SH-SY5Y (cell line): Measurements from ENCODE around the gene OR51G2.
"Not testable (repeated sequence)": the region's sequence is repeated elsewhere in the genome, so short reads cannot be mapped to it uniquely, and the experiment has no call there.

ENCODE experiments used
- GATA2 ChIP-seq: IDR thresholded peaks from 2 replicates; pipeline ENCODE4 v1.6.1; 2011; ENCODE audit warnings: mild to moderate bottlenecking, low read depth, low read length
- GATA3 ChIP-seq: IDR thresholded peaks from 2 replicates; pipeline ENCODE4 v1.6.1; 2011; ENCODE audit warnings: low read depth, mild to moderate bottlenecking, low read length, moderate library complexity

The OR51G2 gene, protein sequence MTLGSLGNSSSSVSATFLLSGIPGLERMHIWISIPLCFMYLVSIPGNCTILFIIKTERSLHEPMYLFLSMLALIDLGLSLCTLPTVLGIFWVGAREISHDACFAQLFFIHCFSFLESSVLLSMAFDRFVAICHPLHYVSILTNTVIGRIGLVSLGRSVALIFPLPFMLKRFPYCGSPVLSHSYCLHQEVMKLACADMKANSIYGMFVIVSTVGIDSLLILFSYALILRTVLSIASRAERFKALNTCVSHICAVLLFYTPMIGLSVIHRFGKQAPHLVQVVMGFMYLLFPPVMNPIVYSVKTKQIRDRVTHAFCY

DNA sequence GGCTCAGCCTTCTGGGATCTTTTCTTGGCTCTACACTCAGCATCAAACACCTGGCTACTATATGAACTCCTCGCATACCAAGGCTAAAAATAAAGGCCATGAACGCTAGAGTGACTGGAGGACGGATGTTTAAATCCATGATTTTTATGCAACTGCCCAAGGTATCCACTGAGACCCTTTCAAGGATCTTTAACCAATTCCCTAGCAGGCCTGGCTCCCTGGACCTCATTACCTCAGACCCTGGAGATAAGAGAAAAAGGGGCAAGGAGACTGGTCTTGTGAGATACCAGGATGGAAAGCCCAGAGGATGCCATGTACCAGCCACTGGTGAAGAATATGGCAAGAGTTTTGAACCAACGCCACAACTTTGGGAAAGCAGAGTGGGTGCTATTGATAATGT lies at the start of gene OR51G2:
Gene OR51G2 (minus strand): TSS at position 101 of the 400 bp plus-strand sequence. CDS start 3,687 bp downstream, outside the sequence.
- TF ChIP-seq GATA3 (no peak), GATA2 (no peak)

DNA sequence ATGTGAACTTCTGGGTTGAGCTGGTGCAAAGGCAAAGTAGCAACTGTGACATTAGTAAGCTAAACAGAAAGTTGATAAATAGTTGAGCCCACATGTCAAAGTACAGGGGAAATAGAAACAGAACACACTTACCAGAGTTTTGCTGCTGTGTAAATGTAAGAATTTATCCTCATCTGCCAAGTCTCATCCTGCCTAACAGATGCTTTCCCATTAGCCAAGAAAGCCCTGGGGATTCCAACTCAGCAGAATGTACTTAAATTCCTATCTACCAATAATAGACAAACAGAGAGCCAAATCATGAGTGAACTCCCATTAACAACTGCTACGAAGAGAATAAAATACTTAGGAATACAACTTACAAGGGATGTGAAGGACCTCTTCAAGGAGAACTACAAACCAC lies 43.7 kb upstream of the OR51G2 start:
- no peak for TF ChIP-seq GATA2
- no peak for TF ChIP-seq GATA3

DNA sequence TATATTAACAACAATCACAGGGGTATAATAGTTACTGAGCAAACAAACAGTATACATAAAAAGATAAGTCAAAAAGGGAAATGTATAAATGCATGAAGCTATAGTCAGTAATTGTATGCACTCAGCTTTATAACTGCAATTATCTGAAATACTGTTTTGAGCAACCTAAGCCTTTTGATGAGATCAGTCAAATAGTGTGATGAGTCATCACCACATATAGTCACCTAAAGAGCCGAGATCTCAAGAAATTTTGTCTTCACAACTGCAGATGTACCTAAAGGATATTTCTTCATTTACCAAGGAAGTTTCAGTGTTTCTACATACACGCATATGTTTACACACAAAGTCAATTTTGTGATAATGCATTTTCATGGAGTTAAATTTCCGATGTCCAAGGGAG lies 41.7 kb upstream of the OR51G2 start:
- TF ChIP-seq GATA2, result no peak
- TF ChIP-seq GATA3, result no peak

DNA sequence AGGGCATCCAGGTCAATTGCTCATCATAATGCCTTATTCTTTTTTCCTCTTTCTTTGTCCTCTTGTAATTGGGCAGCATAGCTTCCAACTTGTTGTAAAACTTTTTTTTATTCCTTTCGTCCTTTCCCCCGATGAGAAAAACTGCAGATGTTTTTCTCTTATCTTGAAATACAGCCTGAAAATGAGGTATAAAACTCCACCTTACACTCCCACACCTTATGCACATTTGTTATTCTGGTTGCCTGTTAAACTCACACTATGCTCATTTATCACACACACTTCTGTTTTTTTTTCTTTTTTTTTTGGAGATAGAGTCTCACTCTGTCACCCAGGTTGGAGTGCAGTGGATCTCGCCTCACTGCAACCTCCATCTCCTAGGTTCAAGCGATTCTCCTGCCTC lies 38.2 kb upstream of the OR51G2 start:
- TF ChIP-seq GATA2 (no peak), GATA3 (no peak)

DNA sequence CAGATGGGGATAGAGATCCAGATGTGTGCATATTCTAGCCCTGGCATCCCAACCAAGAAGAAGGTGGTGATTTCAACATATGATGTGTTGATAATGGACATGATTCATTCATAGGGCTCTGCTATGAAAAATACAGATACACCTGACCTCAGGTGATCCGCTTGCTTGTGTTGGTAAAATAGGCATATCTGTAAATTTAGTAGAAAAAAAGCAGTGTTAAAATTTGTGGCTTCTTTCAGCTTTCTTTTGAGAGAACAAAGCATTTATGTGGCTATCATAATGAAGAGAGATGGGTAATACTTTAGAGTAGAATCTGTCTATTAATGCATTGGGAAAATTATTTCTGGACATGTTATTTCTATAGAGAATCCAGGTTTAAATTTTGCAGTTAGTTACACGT lies 36.5 kb upstream of the OR51G2 start, which contains the start of gene OR51A2:
Gene OR51A2 (minus strand): TSS at position 101 of the 400 bp plus-strand sequence. CDS start 0 bp downstream, at position 101.
- TF ChIP-seq GATA3, GATA2: not testable (repeated sequence)

DNA sequence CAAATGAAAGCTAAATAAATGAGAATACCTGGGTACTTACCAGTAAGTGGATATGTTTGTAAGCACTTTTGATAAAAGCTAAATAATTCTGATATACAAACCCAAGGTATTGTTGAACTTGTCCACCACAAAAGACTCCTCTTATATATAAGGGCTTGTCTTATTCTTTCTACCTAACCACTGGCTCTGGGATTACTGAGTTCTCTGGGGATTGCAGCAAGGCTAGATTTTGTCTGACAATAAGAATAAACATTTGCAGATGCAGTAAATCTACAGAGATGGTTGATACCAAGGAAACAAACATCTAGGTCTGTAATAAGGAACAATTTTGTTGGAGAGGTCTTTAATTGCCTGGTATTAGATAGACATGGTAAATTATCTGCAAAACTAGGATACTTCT lies 28.4 kb upstream of the OR51G2 start, which contains the start of gene OR51A4:
Gene OR51A4 (minus strand): TSS at position 101 of the 400 bp plus-strand sequence. CDS start 505 bp downstream, outside the sequence.
- TF ChIP-seq GATA3 (no peak), GATA2 (no peak)

DNA sequence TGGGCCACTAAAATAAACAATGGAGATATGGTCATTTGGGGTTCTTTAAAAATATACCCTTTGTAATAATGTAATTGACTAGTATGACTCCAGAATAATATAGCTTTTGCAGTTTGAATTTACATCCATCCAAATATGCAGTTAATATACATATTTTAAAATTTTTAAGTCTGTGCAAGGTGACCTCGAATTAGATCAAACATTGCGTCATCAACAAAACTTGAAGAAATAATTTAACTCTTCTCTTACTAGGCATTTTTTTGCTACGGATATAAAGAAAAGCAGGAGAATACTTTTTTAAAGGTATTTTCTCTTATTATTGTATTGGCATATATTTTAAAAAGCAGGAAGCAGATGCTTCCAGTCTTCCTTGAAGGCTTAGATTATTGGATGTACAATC lies 17.6 kb upstream of the OR51G2 start:
- TF ChIP-seq GATA3 (no peak), GATA2 (no peak)

DNA sequence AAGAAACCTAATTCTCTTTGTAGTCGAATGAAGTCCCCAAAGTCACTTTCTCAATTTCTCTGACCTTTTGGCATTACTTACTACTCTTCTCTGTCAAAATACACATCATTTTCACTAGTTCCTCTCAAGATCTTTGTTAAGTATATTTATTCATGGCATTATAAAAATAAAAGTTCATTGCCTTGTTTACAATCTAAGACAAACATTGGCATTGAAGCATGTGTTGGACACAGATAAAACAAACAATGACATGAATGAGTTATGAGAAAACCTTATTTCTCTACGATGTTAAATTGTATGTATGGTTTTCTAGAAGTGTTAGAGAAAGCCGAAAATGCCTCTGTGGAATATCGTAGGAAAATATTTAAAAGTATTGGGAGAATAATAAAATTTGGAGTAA lies 13.6 kb upstream of the OR51G2 start:
- no peak for TF ChIP-seq GATA2
- no peak for TF ChIP-seq GATA3

DNA sequence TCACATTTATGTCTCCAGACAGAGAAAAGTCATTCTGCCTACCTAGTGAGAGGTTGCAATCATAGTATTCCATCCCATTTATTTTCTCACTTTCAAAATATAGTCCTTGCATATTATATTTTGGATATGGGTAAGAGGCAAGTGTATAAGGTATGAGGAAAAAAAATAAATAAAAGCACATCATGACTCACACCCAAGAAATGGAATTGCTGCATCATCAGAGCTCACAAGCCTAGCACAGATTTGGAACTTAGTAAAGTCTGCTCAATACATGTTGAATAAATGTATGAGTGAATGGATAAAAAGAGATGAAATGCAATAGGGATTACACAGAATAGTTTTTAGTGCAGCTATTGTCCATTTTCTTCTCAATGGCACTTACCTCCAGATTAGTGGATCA lies 7.5 kb upstream of the OR51G2 start:
- no peak for TF ChIP-seq GATA3
- TF ChIP-seq GATA2, result no peak

DNA sequence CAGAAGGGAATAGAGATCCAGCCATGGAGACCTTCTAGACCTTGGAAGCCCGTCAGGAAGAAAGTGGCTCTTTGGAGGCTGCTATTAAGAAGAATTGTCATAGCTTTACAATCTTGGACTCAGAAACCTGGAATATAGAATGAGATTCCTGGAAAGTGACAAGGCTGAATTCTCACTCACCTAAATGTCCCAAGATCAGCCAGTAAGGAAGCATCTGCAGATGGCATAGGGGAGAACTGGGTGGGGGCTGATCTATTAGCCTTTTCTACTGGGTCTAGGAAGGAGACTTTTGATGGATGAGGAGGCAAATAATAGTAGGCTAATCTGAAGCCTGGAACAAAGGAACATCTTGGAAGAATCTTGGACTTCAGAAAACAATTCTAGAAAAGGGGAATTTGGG lies 5.1 kb upstream of the OR51G2 start, which contains the start of gene OR51G1:
Gene OR51G1 (minus strand): TSS at position 101 of the 400 bp plus-strand sequence. CDS start 0 bp downstream, at position 101.
- no peak for TF ChIP-seq GATA2
- TF ChIP-seq GATA3, result no peak

DNA sequence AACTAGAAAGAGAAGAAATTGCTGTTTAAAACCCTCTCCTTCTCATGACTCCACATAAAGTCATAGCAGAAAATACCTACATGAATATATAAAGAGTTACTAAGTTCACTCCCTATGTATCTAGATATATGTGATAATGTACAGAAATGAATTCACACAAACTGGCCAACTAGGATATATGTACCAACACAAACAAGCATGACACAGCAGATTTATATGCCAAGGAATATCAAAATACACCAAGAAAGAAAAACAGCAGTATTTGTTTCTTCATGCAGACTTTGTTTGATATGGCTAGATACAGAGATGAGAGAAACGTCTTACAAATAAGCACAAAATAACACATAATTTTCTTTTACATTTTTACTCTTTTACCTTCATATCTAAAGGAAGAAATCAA lies 3.2 kb upstream of the OR51G2 start:
- no peak for TF ChIP-seq GATA3
- TF ChIP-seq GATA2, result no peak

DNA sequence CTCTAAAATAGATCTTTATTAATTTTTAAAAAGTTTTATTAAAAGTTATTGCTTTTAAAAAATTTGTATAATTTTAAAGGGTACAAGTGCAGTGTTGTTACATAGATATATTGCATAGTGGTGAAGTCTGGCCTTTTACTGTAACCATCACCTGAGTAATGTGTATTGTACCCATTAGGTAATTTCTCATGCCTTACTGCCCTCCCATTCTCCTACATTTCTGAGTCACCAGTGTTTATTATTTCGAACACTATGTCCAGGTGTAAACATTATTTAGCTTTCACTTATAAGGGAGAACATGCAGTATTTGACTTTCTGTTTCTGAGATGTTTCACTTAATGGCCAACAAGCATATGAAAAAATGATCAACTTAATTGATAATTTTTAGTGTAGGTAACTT lies 2.6 kb upstream of the OR51G2 start:
- TF ChIP-seq GATA3 (no peak), GATA2 (no peak)

DNA sequence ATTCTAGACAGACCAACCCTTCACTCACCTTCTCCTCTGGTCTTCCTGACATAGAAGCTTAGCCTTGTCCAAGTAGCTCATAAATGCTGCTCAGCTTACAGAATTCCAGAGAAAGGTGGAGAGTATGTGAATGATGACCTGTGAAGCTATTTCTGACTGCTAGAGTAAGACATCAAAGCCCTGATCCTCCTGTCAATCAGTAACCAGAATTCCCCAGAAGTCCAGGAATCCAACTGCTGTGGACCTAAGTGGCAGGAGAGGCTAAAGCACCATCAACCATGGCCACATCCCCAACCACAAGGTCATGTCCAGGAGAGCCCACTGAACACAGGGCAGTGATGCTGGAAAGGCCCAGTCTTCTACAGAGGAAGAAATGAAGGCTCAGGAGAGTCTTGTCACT lies 2.6 kb downstream of the OR51G2 start:
- TF ChIP-seq GATA2, result no peak
- TF ChIP-seq GATA3, result no peak

DNA sequence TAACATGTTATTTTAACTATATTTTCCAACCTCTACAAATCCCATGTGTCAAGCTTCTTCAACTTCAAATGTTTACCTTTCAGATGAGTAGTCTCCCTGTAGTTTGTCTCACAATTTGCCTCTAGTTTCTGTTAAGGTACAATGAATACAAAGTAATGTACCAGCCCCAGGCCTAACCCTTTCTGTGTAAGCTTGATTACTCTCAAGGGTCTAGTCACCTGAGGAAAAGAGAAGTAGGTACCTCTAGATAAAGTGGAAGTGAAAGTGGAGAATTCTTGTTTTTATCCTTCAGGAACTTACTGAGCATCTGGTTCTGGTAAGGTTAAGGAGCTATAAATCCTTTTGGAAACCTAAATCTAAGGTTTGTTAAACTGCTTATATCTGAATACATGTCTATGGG lies 15.7 kb downstream of the OR51G2 start, which contains the start of gene OR51A7:
Gene OR51A7 (plus strand): TSS at position 300 of the 400 bp plus-strand sequence. CDS start 3,587 bp downstream, outside the sequence.
- TF ChIP-seq GATA2 (no peak), GATA3 (no peak)
